ENCODE measurements around the gene FHDC1. TPM values are rescaled to one million over a fixed set of nuclear protein-coding genes. Genes with fewer than 3 reads are reported as not detected.
A peak's percentile ranks its signal among the peaks of the same experiment; 100 is the strongest.

FHDC1 gene
- total RNA-seq, 1 experiment from 2014 or later: 19.9 TPM

DNA sequence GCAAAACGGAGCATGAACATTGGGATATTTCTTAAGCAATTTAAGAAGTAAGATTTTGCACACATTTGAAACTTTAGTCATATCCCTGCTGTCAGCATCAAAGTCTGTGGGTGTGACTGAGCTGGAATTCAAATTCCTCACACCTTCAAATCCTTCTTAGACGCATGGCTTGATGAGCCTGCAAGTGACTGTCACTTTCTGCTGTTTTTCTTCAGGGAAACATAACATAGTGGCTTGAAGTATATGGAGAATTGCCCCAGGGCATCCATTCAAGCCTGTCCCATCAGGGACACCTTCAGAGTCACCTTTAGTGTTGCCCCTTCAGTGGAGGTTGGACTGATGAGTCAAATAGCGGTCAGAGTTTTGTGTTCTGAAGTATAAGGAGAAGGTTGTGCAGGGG, 17.4 kb downstream of the FHDC1 start:
- H3K36me3 Mint-ChIP-seq (ENCODE audit: insufficient read depth in 1 of 3, low read depth in 3 of 3): peaks cover 14 to 54% (median 26%) of the 10 kb centered on the region in 3 experiments
- Histone ChIP-seq H2AK5ac (ENCODE audit: insufficient read length, low read length) (no peak overlapping the region), H2BK5ac (ENCODE audit: insufficient read length, low read length) (no peak overlapping the region), H3T11ph (ENCODE audit: low read length) (no peak overlapping the region), H4K20me1 (ENCODE audit: control insufficient read depth, insufficient read depth, insufficient read length) (no peaks in the 10 kb centered on the region), H2BK20ac (ENCODE audit: low read depth, low read length, poor library complexity, severe bottlenecking) (no peak overlapping the region), H2AFZ (ENCODE audit: low read length) (no peak overlapping the region), H2BK15ac (ENCODE audit: low read depth, low read length) (no peak overlapping the region), H3K23ac (ENCODE audit: insufficient read length, low read depth, low read length) (no peak overlapping the region), H3K9me3 (ENCODE audit: control insufficient read depth, low read depth, low read length) (no peaks in the 10 kb centered on the region), H3K56ac (ENCODE audit: insufficient read length, low read depth, low read length) (no peak overlapping the region), H3K79me2 (ENCODE audit: insufficient read depth, low read length) (peaks cover 3% of the 10 kb centered on the region), H3K4ac (ENCODE audit: low read depth, low read length) (no peak overlapping the region), H3K4me2 (ENCODE audit: insufficient read depth, insufficient read length, low read length) (no peak overlapping the region), H4K5ac (ENCODE audit: insufficient read length, low read depth, low read length) (no peak overlapping the region), H3K4me1 (ENCODE audit: insufficient read depth, low read length) (peaks cover 10% of the 10 kb centered on the region; the same call in 1 of the 2 replicates), H3K27ac (ENCODE audit: insufficient read length, low read depth, low read length) (no peak overlapping the region), H3K18ac (ENCODE audit: insufficient read length, low read depth, low read length) (no peak overlapping the region), H3K79me1 (ENCODE audit: insufficient read depth, low read depth, low read length, poor library complexity, severe bottlenecking) (peaks cover 5% of the 10 kb centered on the region), H4K91ac (ENCODE audit: insufficient read length, low read depth, low read length) (no peak overlapping the region), H3K14ac (ENCODE audit: insufficient read depth, low read length) (no peak overlapping the region), H3K9ac (ENCODE audit: extremely low read depth, insufficient read length, low read length) (no peak overlapping the region), H3K27me3 (ENCODE audit: insufficient read depth, low read length) (no peaks in the 10 kb centered on the region), H2BK12ac (ENCODE audit: insufficient read length, low read depth, low read length) (no peak overlapping the region), H3K23me2 (ENCODE audit: insufficient read length, low read depth, low read length, poor library complexity, severe bottlenecking) (peaks cover 2% of the 10 kb centered on the region), H4K8ac (replicated peaks; ENCODE audit: insufficient read length, low read depth, low read length) (no peak overlapping the region), H2BK120ac (ENCODE audit: low read depth, low read length, poor library complexity, severe bottlenecking) (no peak overlapping the region)
- H3K4me3 Mint-ChIP-seq: no peak overlapping the region
- H3K4me1 Mint-ChIP-seq: peaks cover 37 to 42% of the 10 kb centered on the region in 2 experiments
- peak overlapping the region in 2 of 3 experiments; percentile 38 to 82; a peak in 4 of 7 replicates for H3K27ac Mint-ChIP-seq
- TF ChIP-seq, protein P1, sequence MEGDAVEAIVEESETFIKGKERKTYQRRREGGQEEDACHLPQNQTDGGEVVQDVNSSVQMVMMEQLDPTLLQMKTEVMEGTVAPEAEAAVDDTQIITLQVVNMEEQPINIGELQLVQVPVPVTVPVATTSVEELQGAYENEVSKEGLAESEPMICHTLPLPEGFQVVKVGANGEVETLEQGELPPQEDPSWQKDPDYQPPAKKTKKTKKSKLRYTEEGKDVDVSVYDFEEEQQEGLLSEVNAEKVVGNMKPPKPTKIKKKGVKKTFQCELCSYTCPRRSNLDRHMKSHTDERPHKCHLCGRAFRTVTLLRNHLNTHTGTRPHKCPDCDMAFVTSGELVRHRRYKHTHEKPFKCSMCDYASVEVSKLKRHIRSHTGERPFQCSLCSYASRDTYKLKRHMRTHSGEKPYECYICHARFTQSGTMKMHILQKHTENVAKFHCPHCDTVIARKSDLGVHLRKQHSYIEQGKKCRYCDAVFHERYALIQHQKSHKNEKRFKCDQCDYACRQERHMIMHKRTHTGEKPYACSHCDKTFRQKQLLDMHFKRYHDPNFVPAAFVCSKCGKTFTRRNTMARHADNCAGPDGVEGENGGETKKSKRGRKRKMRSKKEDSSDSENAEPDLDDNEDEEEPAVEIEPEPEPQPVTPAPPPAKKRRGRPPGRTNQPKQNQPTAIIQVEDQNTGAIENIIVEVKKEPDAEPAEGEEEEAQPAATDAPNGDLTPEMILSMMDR (conservative IDR thresholded peaks at IDR 0.05): no peak
- whole genome bisulfite sequencing (ENCODE audit: extremely low coverage, insufficient read length, low lambda C conversion rate): no CpG with 5 or more reads among the region's 3 CpGs
- H3K27me3 Mint-ChIP-seq (ENCODE audit: low read depth): no peaks in the 10 kb centered on the region
- no peak for DNase-seq
- no peaks in the 10 kb centered on the region for H3K9me3 Mint-ChIP-seq

All from H9 (cell line).